Right lobe of liver (tissue), 6 donors: ENCODE measurements around the gene MAD2L1. TPM values are rescaled to one million over a fixed set of nuclear protein-coding genes. Genes with fewer than 3 reads are reported as not detected.

Source experiments
- ATAC-seq, 4 donors: fragments of 200-7000 bp; cut with Tn5 transposase; one replicate each; pipeline ENCODE4 v1.9.1; 2020; ENCODE audit warnings: mild to moderate bottlenecking in 4 of 4, moderate library complexity in 4 of 4
- DNase-seq, 3 donors: peaks; one replicate each; pipeline ENCODE4 v3.0.0-alpha.2; 2020
- H3K27ac ChIP-seq, 3 donors: fragments of 200-600 bp; one replicate each; pipeline ENCODE4 v1.8.0; 2022
- H3K27me3 ChIP-seq, 2 donors: fragments of 200-600 bp; one replicate each; pipeline ENCODE4 v1.8.0; 2022
- H3K36me3 ChIP-seq, 4 donors: fragments of 200-600 bp; sonication (generic) in 1 of 4; one replicate each; pipeline versions ENCODE4 v1.5.1 to v1.8.0; 2017 to 2022; ENCODE audit warnings: control low read depth in 1 of 4
- H3K4me1 ChIP-seq, 4 donors: fragments of 200-600 bp; sonication (generic) in 1 of 4; one replicate each; pipeline versions ENCODE4 v1.5.1 to v1.8.0; 2017 to 2022; ENCODE audit warnings: control low read depth in 1 of 4
- H3K4me3 ChIP-seq, 3 donors: fragments of 200-600 bp; one replicate each; pipeline ENCODE4 v1.8.0; 2022
- H3K9me3 ChIP-seq, 4 donors: fragments of 200-600 bp; sonication (generic) in 1 of 4; one replicate each; pipeline versions ENCODE4 v1.5.1 to v1.8.0; 2017 to 2022; ENCODE audit warnings: control low read depth in 1 of 4
- CTCF ChIP-seq, 4 donors: fragments of 200-600 bp in 3 of 4; fragments of 450-650 bp in 1 of 4; IDR thresholded peaks; one replicate each; pipeline versions ENCODE4 v1.5.1 to v1.8.0; 2016 to 2022; ENCODE audit warnings: antibody characterized with exemption in 4 of 4, mild to moderate bottlenecking in 2 of 4
- POLR2A ChIP-seq: fragments of 450-650 bp; IDR thresholded peaks from one replicate; pipeline ENCODE4 v1.6.1; 2017; ENCODE audit warnings: antibody characterized with exemption, mild to moderate bottlenecking
- WGBS: methylation state at CpG from one replicate; pipeline ENCODE4 v1.1.6; 2018; ENCODE audit warnings: low coverage, low lambda C conversion rate; ENCODE audit not compliant: insufficient coverage; ENCODE audit errors: missing lambda C conversion rate; 5-methylcytosine and 5-hydroxymethylcytosine counted together
- intact Hi-C, 2 donors: fragments of 100-400 bp; cut with DNase I; formaldehyde crosslinking; loops; one replicate each; pipeline versions ENCODE4 v1.11.2 to v1.14.1; 2022
- total RNA-seq, 6 experiments: library from RNA; depleted of rRNA in 2 of 6; stranded (reverse); fragments of >200 nt in 2 of 6; fragmentation: NEBNext Ultra II Directional in 3 of 6; extraction: Animal tissue kit (Norgen Biotek cat#: 25700) in 3 of 6; gene quantifications; one replicate each; pipeline versions ENCODE4 v1.1.0 to v1.2.4, GENCODE V29; 2016 to 2023
- donor health status: DM: no; HTN: yes; CAD: no.
- donor health status: DM: no; HTN: no; CAD: no.
- donor health status: DM: no; HTN: no; CAD: no.
- donor health status: DM: no; HTN: yes; CAD: no.
- donor health status: DM: no; HTN: yes; CAD: no.

MAD2L1 gene
- total RNA-seq, 6 experiments from 2014 or later: 0.86 to 1.5 (median 1.1) TPM

- Histone ChIP-seq H3K27ac (no peak overlapping the region), H3K9me3 (no peaks in the 10 kb centered on the region), H3K36me3 (no peaks in the 10 kb centered on the region), H3K4me3 (no peak overlapping the region), H3K27me3 (no peaks in the 10 kb centered on the region), H3K4me1 (no peaks in the 10 kb centered on the region)
- intact Hi-C loops: no loop called here
- no peak for DNase-seq
- ATAC-seq: peak in 1 of 4 donors; percentile 25
- TF ChIP-seq CTCF (IDR thresholded peaks at IDR 0.05) (peak in 3 of 4 donors; percentile 23 to 35 (median 23)), POLR2A (no peak)
Observed at GRCh38 chr4:120056246-120056645, 10.4 kb downstream of the MAD2L1 start.

GRCh38 chr4:120055795-120056194 is 10.9 kb downstream of the MAD2L1 start:
- Histone ChIP-seq H3K27ac (no peak overlapping the region), H3K9me3 (no peaks in the 10 kb centered on the region), H3K27me3 (no peaks in the 10 kb centered on the region), H3K4me3 (no peak overlapping the region), H3K4me1 (no peaks in the 10 kb centered on the region), H3K36me3 (no peaks in the 10 kb centered on the region)
- WGBS: 100% methylated on average over 1 of the region's 1 CpG
- no peak for ATAC-seq
- intact Hi-C loops: no loop called here
- no peak for DNase-seq
- TF ChIP-seq POLR2A (no peak), CTCF (IDR thresholded peaks at IDR 0.05) (no peak)

GRCh38 chr4:120055162-120055561 is 11.5 kb downstream of the MAD2L1 start:
- TF ChIP-seq POLR2A (no peak), CTCF (IDR thresholded peaks at IDR 0.05) (no peak)
- no peaks in the 10 kb centered on the region for H3K4me1 ChIP-seq
- intact Hi-C loops: no loop called here
- no peak overlapping the region for H3K4me3 ChIP-seq
- no peaks in the 10 kb centered on the region for H3K9me3 ChIP-seq
- H3K27ac ChIP-seq: no peak overlapping the region
- no peaks in the 10 kb centered on the region for H3K36me3 ChIP-seq
- WGBS: 30% methylated on average over 1 of the region's 1 CpG
- ATAC-seq: no peak
- DNase-seq: no peak
- H3K27me3 ChIP-seq: no peaks in the 10 kb centered on the region

GRCh38 chr4:120053911-120054310 is 12.7 kb downstream of the MAD2L1 start:
- Histone ChIP-seq H3K27me3 (no peaks in the 10 kb centered on the region), H3K27ac (no peak overlapping the region), H3K36me3 (no peaks in the 10 kb centered on the region), H3K4me1 (no peaks in the 10 kb centered on the region), H3K9me3 (no peaks in the 10 kb centered on the region), H3K4me3 (no peak overlapping the region)
- 53% methylated on average over 1 of the region's 1 CpG for WGBS
- DNase-seq (no peak), ATAC-seq (no peak)
- intact Hi-C loops: no loop called here
- TF ChIP-seq POLR2A: no peak
- TF ChIP-seq CTCF (IDR thresholded peaks at IDR 0.05): no peak

- H3K27ac ChIP-seq: no peak overlapping the region
- 86% methylated on average over 4 of the region's 4 CpGs for WGBS
- ATAC-seq (no peak), DNase-seq (no peak)
- H3K4me3 ChIP-seq: no peak overlapping the region
- H3K4me1 ChIP-seq: no peaks in the 10 kb centered on the region
- intact Hi-C loops: no loop called here
- no peaks in the 10 kb centered on the region for H3K9me3 ChIP-seq
- H3K36me3 ChIP-seq: no peaks in the 10 kb centered on the region
- H3K27me3 ChIP-seq: no peaks in the 10 kb centered on the region
- TF ChIP-seq CTCF (IDR thresholded peaks at IDR 0.05) (no peak), POLR2A (no peak)
Observed at GRCh38 chr4:120052856-120053255, 13.8 kb downstream of the MAD2L1 start.
